Mucosa of descending colon (tissue), 3 donors: ENCODE data around the gene KIF3A. TPM values are rescaled to one million over a fixed set of nuclear protein-coding genes. Genes with fewer than 3 reads are reported as not detected.

ENCODE experiments used
- ATAC-seq: fragments of 200-7000 bp; cut with Tn5 transposase; one replicate; pipeline ENCODE4 v1.9.1; 2020; ENCODE audit warnings: mild to moderate bottlenecking, moderate library complexity
- DNase-seq, 3 donors: peaks; one replicate each; pipeline ENCODE4 v3.0.0-alpha.2; 2020
- H3K36me3 ChIP-seq: fragments of 200-600 bp; one replicate; pipeline ENCODE4 v1.8.0; 2021; ENCODE audit warnings: low read depth, mild to moderate bottlenecking
- H3K4me1 ChIP-seq: fragments of 200-600 bp; one replicate; pipeline ENCODE4 v1.8.0; 2021; ENCODE audit warnings: low read depth, mild to moderate bottlenecking
- H3K4me3 ChIP-seq: fragments of 200-600 bp; one replicate; pipeline ENCODE4 v1.8.0; 2021; ENCODE audit warnings: mild to moderate bottlenecking
- H3K9me3 ChIP-seq: fragments of 200-600 bp; one replicate; pipeline ENCODE4 v1.8.0; 2021; ENCODE audit warnings: mild to moderate bottlenecking
- CTCF ChIP-seq: fragments of 200-600 bp; IDR thresholded peaks from one replicate; pipeline ENCODE4 v1.8.0; 2022; ENCODE audit warnings: antibody characterized with exemption, mild to moderate bottlenecking
- intact Hi-C, 2 donors: fragments of 100-400 bp; cut with DNase I in 1 of 2; cut with micrococcal nuclease in 1 of 2; formaldehyde crosslinking; loops; one replicate each; pipeline versions ENCODE4 v1.11.0 to v1.11.1; 2022; cut with DNase I, micrococcal nuclease
- total RNA-seq, 3 donors: library from RNA; stranded (reverse); fragmentation: NEBNext Ultra II Directional in 2 of 3; extraction: Animal tissue kit (Norgen Biotek cat#: 25700) in 2 of 3; gene quantifications; one replicate each; pipeline versions ENCODE4 v1.2.1 to v1.2.4, GENCODE V29; 2021 to 2023
- donor health status: DM: no; HTN: no; CAD: no; lungs with moderate emphysema.
- donor health status: DM: no; HTN: no; CAD: no.
- donor health status: DM: no; HTN: yes; CAD: no.

KIF3A gene
- total RNA-seq, 3 donors from 2014 or later, result 3.2 to 11.0 (median 3.8) TPM

GRCh38 chr5:132646583-132647266 lies 90.6 kb downstream of the KIF3A start:
- no peak for TF ChIP-seq CTCF
- Histone ChIP-seq H3K4me3 (no peak overlapping the region), H3K9me3 (no peaks in the 10 kb centered on the region), H3K36me3 (no peaks in the 10 kb centered on the region), H3K4me1 (no peaks in the 10 kb centered on the region)
- intact Hi-C loops, result no loop called here
- DNase-seq, result no peak
- no peak for ATAC-seq

GRCh38 chr5:132644177-132644576 lies 93.2 kb downstream of the KIF3A start:
- intact Hi-C loops, result no loop called here
- H3K4me3 ChIP-seq, result no peak overlapping the region
- H3K4me1 ChIP-seq, result no peaks in the 10 kb centered on the region
- no peaks in the 10 kb centered on the region for H3K36me3 ChIP-seq
- no peaks in the 10 kb centered on the region for H3K9me3 ChIP-seq
- no peak for TF ChIP-seq CTCF
- no peak for DNase-seq
- no peak for ATAC-seq

Other genes with a start within 250 kb of the KIF3A start
- 100 to 1,000 TPM in 2 of 3 donors, 10 to 100 TPM in 1; 89.4 to 172 (median 143) TPM for gene IRF1, start 246.8 kb downstream of the KIF3A start, total RNA-seq
- not detected for gene IL5, start 194.0 kb downstream of the KIF3A start, total RNA-seq
- gene RAD50, start 180.6 kb downstream of the KIF3A start, total RNA-seq, result 10 to 100 TPM; 35.3 to 43.8 (median 36.1) TPM
- gene IL13, start 79.4 kb downstream of the KIF3A start, total RNA-seq, result not detected
- gene IL4, start 63.6 kb downstream of the KIF3A start, total RNA-seq, result not detected
- gene CCNI2, start 9.9 kb upstream of the KIF3A start, total RNA-seq, result 10 to 100 TPM in 2 of 3 donors, 1 to 10 TPM in 1; 7.1 to 12.3 (median 12.0) TPM
- 10 to 100 TPM; 49.9 to 64.7 (median 61.1) TPM for gene SEPTIN8, start 39.7 kb upstream of the KIF3A start, total RNA-seq
- gene SOWAHA, start 75.8 kb upstream of the KIF3A start, total RNA-seq, result 10 to 100 TPM; 11.6 to 44.5 (median 24.3) TPM
- gene SHROOM1, start 93.1 kb upstream of the KIF3A start, total RNA-seq, result 10 to 100 TPM; 37.3 to 93.5 (median 63.0) TPM
- under 1 TPM; 0.28 to 0.41 (median 0.36) TPM for gene GDF9, start 128.9 kb upstream of the KIF3A start, total RNA-seq
- 100 to 1,000 TPM; 448 to 727 (median 690) TPM for gene UQCRQ, start 129.1 kb upstream of the KIF3A start, total RNA-seq
- 1 to 10 TPM; 2.9 to 9.9 (median 3.8) TPM for gene LEAP2, start 136.1 kb upstream of the KIF3A start, total RNA-seq
- gene AFF4, start 226.1 kb upstream of the KIF3A start, total RNA-seq, result 10 to 100 TPM; 65.8 to 85.3 (median 76.6) TPM